Islet of Langerhans (tissue), 1 donor: ENCODE measurements around the gene STAMBPL1.
A peak's percentile ranks its signal among the peaks of the same experiment; 100 is the strongest.
"Not testable (repeated sequence)": the region's sequence is repeated elsewhere in the genome, so short reads cannot be mapped to it uniquely, and the experiment has no call there.

Experiments
- FAIRE-seq: peaks from one replicate; lab custom pipeline; 2011; peaks lifted over from hg19 to GRCh38; lab: Jason Lieb, UNC

STAMBPL1 gene

GRCh38 chr10:88920986-88921593, 41.0 kb downstream of the STAMBPL1 start:
- no peak for FAIRE-seq

- no peak for FAIRE-seq
Measured at GRCh38 chr10:88922041-88922440, 42.0 kb downstream of the STAMBPL1 start.

DNA sequence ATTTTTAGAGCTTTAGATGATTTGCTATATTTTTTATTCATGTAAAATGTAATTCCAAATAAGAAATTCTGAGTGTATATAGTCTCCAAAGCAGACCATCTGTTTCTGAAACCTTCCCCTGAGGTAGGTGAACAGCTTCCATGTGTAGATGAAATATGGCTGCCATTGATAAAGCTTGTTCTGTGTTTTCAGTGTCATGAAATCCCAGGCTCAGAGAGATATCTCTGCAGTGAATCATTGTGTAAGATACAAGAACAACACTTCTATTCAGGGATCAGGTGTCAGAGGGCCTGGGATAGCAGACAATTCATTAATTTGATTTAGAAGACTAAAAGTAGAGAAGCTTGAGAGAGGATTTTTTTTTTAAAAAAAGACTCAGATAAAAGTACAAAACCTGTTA, 43.5 kb downstream of the STAMBPL1 start:
- FAIRE-seq = no peak

DNA sequence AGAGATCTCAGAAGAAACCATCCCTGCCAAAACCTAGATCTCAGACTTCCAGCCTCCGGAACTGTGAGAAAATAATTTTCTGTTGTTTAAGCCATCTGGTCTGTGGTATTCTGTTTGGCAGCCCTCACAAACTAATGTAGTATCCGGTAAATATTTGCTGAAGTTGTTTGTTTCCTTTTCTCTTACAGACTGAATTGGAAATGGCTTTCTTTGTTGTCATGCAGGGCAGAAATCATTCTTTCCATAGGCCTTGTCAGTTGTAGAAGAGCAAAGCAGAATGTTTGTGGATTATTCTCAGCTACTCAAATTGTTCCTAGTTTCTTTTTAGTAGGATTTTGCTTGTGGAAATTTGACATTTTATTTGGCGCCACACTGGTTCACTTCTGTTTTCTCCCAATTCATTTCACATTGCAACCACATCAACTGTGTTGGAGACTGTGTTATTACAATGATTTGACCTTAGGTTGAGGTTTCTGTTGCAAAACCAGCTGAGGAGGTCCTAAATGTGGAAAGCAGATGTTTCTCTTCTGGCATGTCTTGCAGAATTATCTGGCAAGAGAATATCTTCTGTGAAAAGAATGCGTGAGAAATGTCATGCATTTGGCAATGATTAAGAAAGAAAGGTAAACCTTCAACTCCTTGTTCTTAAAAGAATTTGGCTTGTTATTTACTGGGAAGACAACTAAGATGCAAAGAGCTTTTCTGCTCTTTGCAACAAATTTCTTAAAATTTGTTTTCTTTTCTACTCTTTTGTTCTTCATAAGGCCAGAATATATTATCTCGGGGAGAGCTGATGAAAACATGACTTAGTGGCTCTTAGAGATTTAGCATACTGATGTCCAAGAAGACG, 46.7 kb downstream of the STAMBPL1 start:
- FAIRE-seq = peak; percentile 27

- FAIRE-seq = no peak
Measured at GRCh38 chr10:88927416-88927690, 47.3 kb downstream of the STAMBPL1 start.

DNA sequence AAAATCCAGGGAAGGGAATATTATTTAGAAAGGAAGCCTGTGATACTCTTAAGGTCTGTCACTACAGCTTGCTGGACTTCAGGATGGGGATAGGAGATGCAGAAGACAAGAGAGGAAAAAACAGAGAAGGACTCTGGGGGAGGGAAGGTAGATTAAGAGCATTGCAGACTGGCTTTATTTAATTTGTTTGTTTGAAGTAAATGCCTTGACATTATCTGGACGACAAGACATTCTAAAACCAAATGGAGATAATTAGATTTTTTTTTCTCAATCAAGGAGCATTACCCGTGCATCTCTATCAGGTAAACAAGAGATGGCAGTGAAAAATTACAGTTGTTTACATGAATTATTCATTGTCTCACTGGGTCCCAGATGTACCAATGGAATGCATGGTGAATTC, 48.2 kb downstream of the STAMBPL1 start:
- no peak for FAIRE-seq

GRCh38 chr10:88931548-88931947, 51.5 kb downstream of the STAMBPL1 start:
- no peak for FAIRE-seq

DNA sequence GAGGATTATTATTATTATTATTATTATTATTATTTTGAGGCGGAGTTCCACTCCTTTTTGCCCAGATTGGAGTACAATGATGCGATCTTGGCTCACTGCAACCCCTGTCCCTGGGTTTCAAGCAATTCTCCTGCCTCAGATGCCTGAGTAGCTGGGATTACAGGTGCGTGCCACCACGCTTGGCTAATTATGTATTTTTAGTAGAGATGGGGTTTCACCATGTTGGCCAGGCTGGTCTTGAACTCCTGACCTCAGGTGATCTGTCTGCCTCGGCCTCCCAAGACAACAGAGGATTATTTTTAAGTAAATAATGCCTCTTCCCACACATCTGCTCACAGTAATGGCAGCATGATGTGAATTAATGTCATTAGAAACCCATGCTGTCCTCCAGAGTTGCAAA, 52.0 kb downstream of the STAMBPL1 start:
- not testable (repeated sequence) for FAIRE-seq

GRCh38 chr10:88932539-88933256, 52.7 kb downstream of the STAMBPL1 start:
- no peak for FAIRE-seq

- FAIRE-seq = no peak
Measured at GRCh38 chr10:88933564-88933963, 53.5 kb downstream of the STAMBPL1 start.

DNA sequence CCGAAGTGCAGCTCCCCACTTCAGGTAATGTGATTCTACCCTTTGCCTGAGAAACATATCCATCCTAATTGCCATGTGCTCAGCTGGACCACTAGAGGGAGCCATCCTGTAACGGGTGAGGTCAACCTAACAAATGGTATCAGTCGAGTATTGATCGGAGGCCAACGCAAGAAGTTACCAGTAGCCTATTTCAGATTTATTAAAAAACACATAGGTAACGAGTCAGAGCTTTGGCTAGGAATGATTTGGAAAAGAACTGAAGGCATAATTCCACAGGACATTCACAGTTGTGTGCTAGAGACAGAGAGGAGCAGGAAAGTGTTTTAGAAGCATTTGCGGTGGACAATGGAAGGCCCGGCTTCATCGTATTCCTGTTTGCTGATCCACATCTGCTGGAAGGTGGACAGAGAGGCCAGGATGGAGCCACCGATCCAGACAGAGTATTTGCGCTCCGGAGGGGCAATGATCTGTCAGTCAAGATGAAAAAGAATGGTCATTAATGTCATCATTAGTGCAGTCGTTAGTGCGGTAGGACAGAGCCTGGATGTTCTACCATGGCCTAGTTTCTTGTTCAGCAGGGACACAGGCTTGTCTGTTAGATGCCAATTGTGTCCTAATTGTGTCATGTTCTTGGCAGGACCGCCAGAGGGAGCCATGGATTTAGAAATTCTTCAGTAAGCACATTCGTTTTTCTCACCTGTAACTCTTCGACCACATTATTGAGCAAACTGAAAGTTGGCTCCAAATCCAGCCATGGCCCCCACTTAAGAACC, 55.0 kb downstream of the STAMBPL1 start:
- peak; percentile 92 for FAIRE-seq

DNA sequence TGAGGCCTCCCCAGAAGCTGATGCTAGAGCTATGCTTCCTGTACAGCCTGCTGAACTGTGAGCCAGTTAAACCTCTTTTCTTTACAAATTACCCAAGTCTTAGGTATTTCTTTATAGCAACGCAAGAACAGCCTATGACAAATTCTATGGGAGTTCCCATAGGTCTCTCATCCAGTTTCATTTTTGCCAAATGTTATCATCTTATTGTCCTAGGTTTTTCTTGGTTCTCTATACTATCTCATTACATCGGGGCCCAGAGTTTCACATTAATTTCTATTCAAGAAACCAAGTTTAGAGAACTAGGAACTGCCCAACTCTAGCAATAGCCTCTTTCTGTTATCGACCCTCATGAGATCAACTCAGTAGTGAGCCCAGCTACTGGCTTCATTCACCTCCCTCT, 56.6 kb downstream of the STAMBPL1 start:
- no peak for FAIRE-seq

DNA sequence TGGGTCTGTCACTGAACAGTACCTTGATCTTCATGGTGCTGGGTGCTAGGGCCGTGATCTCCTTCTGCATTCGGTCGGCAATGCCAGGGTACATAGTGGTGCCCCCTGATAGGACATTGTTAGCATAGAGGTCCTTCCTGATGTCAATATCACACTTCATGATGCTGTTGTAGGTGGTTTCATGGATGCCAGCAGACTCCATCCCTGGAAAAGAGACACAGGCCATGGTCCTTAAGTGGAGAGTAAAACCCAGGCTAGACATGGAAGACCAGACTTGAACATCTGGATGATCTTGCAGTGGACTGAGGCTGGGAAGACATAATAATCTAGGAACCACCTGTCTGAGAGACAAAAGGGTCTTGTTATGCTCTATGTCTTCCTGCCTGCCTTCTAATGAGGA, 58.0 kb downstream of the STAMBPL1 start:
- FAIRE-seq = no peak

- no peak for FAIRE-seq
Measured at GRCh38 chr10:88938938-88939337, 58.9 kb downstream of the STAMBPL1 start.

GRCh38 chr10:88941026-88941425, 61.0 kb downstream of the STAMBPL1 start:
- no peak for FAIRE-seq

DNA sequence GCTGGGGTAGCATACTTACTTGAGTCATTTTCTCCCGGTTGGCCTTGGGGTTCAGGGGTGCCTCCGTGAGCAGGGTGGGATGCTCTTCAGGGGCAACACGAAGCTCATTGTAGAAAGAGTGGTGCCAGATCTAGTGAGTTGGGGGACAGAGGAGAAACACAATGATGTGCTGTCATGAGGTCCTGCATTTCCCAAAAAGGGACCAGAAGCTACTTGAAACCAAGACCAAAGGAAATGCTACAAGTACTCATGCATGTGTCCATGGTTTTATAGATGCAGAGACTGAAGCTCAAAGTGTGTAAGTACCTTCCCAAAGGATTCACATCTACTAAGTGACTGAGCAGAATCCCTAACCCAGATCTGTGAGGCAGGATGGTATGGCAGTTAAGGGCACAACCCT, 63.7 kb downstream of the STAMBPL1 start:
- FAIRE-seq = no peak

- FAIRE-seq = no peak
Measured at GRCh38 chr10:88944813-88945212, 64.8 kb downstream of the STAMBPL1 start.

DNA sequence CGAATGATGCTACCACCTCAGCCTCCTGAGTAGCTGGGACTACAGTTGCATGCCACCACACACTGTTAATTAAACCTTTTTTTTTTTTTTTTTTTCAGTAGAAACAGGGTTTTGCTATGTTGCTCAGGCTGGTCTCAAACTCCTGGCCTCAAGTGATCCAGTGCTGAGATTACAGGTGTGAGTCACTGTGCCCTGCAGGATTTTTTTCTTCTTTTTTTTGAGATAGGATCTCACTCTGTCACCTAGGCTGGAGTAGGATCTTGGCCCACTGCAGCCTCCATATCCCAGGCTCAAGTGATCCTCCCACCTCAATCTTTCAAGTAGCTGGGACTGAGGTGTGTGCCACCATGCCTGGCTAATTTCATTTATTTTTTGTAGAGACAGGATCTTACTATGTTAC, 66.2 kb downstream of the STAMBPL1 start:
- no peak for FAIRE-seq

GRCh38 chr10:88946965-88947590, 67.0 kb downstream of the STAMBPL1 start:
- FAIRE-seq = no peak

GRCh38 chr10:88949051-88949450, 69.0 kb downstream of the STAMBPL1 start:
- FAIRE-seq = no peak

DNA sequence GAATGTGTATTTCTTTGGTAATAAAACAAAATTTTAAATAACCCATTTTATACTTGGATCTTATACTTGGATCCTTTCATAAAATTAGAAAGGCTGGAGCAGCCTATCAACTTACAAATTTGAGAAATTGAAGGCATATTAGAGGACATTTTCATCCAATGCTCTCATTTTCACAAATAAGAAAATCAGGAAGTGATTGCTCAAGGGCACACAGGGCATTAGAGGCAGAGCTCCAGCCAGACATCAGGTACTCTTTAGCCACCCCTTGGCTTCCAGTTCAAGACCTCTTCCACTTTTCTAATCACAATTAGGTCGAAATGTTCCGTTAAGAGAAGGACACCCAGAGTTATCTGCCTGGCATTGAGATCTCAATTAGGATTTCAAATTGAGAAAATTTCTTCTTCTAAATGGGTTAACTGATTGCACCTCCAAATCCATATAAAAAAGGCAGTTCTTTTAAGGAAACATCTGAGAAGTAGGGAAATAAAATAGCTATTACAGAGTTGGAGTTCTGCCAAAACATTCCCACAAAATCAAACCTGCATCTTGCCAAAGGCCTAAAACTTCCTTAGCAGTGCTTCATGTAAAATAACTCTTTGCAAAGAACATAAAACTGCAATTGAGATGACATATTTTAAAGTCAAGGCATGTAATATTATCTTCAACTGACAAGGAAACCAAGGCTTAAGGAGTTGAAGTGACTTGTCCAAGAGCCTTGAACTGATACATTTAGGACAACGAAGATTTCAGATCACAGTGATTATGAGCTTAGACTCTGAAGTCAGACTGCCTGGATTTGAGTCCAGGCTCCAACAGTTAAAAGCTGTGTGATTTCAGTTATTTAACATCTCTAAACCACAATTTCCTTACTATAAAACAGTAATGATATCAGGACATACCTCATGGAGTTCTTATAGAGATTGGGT, 70.1 kb downstream of the STAMBPL1 start:
- no peak for FAIRE-seq
